Stimulated activated CD8-positive, alpha-beta memory T cell treated with anti-CD3 and anti-CD28 coated beads, Interleukin-4, amount 100 ng/mL, for 24 hours (primary cell): Measurements from ENCODE around the gene GLYATL1B.
"Not testable (repeated sequence)": the region's sequence is repeated elsewhere in the genome, so short reads cannot be mapped to it uniquely, and the experiment has no call there.

Source experiments
- DNase-seq: peaks from one replicate; pipeline ENCODE4 v3.0.0-alpha.2; 2020; ENCODE audit warnings: low read depth

Gene GLYATL1B

DNA sequence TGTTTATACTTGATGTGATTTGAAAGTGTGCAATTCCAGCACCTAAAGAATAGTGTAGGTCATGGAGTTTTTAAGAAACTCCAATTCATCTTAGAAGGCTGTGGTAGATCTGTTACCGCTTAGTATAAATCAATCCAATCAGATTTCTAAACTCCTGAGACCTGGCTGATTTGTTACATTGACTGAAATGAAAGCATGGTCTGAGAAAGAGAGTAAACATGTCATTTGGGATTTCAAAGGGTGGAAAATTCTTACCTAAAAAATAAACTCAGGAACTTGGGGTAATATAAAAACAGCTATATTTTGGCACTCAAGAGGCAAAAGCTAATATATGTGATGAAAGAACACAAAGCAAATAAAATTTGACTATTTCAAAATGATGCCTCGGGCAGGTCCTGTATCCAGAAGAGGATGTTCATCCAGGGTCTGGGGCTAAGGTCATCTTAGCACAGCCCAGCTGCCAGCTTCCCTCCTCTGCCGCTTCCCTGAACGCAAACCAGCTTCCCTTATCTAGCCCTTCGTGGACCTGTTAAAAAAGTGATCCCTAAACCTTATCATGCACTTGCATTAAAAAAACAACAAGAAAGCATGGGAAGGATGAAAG lies 10.0 kb downstream of the GLYATL1B start:
- DNase-seq: not testable (repeated sequence)

DNA sequence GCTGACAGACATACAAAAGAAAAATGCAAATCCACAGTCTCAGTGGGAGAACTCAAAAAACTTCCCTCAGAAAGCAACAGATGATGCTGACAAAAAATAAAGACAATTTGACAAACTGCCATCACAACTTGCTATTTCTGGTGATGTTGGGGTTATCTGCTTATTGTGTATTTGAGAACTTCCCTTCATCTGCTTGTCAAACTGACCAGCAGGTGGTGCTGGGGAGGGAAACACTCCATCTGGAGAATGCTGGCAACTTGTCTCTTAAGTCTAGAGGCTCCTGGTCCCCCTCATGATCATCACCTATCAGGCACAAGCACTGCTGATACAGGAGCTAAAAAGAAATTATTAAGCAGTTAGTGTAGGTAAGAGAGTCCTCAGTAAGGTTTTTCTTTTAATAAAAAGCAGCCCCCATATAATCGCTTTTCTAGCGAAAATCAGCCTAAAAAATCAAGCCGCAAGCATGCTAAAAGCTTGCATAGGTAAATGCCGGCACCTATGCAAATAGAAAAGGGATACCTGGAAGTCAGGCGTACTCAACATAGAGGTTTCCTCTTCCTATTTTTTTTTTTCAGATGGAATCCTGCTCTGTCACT lies 11.1 kb downstream of the GLYATL1B start:
- DNase-seq: peak; percentile 34

DNA sequence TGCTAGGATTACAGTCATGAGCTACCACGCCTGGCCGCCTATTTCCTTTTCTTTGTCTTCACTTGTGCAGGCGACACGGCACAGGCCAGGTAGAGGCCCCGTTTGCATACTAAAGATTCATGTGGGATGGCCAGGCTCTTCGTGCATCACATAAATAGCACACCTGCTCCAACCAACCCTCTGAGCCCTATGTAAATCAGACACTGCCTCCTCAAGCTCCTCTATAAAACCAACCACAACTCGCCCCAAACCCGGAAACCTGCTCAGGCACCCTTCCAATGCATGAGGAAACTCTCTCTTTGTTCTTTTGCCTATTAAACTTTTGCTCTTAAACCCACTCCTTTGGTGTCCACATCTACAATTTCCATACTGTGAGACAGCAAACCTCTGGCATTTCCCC lies 11.8 kb downstream of the GLYATL1B start:
- not testable (repeated sequence) for DNase-seq

DNA sequence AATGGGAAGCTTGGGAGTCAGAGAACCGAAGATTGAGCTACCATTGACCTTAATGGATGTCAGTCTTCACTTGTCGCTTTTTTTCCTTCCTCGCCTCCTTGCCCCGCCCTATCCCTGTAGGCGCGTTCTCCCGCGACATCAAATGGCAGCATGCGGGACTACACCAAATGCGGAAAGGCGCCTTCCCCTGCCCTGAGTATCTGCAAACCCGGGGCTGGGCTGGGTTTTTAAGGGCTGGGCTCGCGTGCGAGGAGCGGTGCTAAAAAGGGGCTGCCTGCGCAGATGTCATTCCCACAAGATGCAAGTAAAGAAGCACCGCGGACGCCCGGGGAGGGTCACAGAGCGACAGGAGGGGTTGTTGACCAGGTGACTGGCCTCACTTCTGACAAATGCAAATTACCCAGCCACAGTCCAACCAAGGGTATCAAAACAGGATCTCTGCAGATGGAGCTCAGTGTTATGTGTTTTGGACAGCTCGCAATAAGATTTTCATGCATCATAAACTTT lies 16.2 kb downstream of the GLYATL1B start:
- peak; percentile 45 for DNase-seq

DNA sequence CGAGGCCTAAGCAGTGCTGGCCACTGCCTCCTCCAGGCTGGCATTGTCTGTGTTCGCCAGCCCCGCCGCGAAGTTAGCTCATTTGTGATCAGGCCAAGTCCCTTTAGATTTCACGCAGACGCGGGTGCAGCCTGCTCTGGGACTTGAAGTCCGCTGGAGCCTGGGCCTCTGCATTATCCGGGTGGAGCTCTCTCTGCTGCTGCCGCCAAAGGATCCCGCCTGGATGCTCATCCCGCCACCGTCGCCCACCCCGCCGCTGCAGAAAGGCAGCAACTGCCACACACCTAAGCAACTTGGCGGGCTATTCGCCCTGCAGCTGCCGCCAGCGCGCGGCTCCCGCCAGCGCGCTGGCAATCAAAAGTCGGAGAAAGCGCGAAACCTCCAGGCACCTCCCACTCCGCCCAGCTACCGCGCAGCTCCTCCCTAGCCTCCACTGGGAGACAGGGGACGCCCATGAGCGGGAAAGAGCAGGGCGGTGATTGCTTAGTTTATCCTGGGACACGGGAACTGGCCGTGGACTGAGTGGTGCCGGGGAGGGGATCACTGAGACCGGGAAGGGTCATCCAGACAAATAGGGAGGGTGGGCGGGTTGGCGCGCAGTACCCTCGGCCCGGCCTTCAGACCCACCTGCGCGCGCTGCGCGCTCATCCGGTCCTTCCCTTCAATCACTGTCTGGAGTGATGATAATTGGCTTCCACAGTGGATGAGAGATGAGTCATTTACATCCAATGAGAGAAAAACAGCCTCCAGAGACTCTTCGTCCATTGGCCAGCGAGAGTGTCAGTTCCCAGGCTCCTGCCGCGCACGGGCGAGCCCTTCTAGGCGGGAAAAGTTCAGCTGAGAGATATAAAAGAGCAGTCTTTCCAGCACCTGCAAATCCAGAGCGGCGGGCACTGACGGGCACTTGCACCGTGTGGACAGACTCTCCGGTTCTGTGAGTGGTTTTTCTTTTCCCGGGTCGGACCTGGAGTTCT lies 20.5 kb downstream of the GLYATL1B start, which contains the start of gene FAM111B:
Gene FAM111B, plus strand, starts transcription at position 875 of the 974 bp plus-strand sequence. CDS start 2,389 bp downstream, outside the sequence.
- peak; percentile 45 for DNase-seq

DNA sequence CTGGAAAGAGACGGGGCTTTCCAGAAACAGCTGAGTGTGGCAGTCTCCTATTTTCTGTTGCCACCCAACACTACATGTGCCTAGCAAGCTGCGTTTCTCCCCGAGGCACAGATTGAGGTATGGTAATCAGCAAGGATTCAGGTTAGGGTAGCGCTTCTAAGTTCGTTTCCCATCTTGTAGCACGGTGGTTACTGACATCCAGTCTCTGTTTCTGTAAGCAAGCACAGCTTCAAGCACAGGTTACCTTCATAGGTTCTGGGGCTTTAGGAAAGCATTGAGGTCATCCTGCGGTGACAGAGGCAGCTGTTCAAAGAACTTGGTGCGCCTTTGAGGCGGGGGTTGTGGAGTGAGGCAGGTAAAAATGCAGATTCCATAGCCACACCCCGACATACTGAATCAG lies 21.6 kb downstream of the GLYATL1B start:
- not testable (repeated sequence) for DNase-seq

DNA sequence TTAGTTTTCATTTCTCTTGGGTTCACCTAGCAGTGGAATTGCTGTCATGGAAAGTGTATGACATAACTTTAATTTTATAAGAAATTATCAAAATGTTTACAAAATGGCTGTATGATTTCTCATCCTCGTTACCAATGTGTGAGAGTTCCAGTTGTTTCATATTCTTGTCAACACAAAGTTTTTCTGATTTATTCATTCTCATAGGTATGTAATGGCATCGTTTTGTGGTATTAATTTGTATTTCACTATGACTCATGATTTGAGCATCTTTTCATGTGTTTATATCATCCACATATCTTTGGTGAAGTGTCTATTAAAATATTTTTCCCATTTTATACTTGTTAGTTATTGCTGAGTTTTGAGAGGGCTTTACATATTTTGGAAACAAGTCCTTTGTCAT lies 26.4 kb downstream of the GLYATL1B start:
- no peak for DNase-seq

DNA sequence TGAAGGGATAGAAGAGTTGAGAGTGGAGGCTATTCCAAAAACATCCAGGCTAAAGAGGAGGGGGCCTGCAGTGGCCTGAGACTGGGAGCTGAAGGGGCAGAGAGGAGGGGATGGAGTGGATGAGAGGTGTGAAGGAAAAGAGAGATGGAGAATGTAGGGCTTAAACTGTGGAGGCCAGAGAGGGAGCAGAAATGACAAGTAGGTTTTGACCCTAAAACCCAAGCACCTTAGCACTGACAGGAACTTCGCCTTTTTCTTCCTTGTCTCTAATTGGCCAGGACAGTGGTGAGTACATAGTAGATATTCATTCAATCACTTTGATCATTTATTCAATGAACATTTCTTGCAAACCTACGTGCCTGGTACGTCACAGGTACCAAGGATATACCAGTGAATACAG lies 28.2 kb downstream of the GLYATL1B start:
- no peak for DNase-seq

DNA sequence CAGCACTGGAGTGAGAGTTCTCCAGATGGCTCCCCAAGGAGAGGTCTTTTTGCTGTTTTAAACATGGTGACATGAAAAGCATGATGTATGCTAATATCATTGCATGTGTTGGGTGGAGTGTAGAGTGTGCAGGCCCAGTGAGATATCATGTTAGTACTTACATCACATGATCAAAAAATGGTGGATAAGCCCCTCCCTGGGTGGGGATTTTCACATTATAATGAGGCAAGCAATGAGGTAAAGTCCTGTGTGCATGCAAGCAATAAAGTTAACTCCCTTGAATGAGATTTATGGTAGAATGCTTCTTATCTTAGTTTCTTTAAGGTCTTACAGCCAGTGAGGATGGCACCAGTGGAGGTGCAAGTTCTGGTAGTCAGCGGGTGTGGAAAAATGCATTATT lies 29.4 kb downstream of the GLYATL1B start:
- no peak for DNase-seq

DNA sequence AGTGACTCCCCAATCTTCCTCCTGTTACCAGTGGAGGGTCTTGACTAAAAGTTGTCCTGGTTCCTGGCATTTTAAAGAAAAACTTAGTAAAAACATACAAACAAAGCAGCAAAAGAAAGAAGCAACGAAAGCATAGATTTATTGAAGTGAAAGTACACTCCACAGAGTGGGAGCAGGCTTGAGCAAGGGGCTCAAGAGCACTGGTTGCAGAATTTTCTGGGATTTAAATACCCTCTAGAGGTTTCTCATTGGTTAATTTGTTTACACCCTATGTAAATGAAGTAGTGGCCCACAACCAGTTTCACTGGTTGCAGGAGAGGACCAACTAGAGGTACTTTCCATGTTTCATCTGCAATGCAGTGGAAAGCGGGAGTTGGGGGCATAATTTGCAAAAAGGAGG lies 31.7 kb downstream of the GLYATL1B start:
- no peak for DNase-seq

DNA sequence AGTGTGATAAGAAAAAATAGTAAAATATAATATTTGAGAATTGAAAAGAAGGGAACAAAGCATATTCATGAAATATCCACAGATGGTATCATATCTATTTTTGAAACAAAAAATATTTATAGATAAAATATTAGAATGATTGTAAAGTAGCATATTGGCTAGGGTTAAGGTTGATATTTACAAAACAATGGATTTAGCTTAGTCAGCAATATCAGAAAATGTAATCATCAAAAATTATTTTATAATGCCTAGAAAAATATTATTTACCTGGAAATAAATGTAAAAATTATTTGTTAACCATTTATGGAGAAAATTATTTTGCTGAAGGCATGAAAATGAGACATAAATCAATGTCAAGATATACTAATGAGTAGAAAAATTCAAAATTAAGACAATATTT lies 33.7 kb downstream of the GLYATL1B start:
- DNase-seq: no peak

DNA sequence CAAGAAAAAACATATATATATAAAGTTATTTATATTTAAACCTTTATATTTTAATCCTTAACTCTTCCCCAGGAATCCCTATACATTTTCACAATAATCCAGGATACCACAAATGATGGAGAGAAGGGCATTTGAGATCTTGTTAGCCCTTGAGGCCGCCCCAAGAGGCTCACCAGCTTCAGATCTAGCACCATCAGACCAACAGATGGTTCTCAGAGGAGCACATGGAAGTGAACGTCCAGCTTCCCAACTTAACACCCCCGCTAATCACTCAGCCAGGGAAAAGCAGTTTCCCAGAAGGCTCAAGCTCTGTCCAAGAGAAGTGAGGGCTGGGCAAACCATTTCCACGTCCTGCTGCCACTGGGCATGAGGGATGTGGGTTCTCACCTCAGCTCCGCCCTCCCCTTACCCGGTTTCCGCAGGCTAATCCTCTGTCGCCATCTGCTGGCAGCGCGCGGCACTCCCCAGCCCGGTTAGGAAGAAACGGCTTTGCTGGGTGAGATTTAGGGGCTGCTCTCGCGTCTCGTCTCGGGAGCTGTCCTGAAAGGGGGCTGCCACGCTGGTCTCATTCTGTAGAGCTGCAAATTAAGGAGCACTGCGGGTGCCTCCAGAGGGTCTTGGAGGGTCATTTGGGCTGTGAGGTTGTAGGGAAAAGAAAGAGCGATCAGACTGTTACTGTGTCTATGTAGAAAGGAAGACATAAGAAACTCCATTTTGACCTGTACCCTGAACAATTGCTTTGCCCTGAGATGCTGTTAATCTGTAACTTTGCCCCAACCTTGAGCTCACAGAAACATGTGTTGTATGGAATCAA lies 49.7 kb downstream of the GLYATL1B start:
- peak; percentile 83 for DNase-seq

DNA sequence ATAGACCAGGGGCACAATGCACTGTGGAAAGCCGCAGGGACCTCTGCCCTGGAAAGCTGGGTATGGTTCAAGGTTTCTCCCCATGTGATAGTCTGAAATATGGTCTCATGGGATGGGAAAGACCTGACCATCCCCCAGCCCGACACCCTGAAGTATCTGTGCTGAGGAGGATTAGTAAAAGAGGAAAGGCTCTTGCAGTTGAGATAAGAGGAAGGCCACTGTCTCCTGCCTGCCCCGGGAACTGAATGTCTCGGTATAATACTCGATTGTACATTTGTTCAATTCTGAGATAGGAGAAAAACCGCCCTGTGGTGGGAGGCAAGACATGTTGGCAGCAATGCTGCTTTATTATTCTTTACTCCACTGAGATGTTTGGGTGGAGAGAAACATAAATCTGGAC lies 50.4 kb downstream of the GLYATL1B start:
- DNase-seq: not testable (repeated sequence)

DNA sequence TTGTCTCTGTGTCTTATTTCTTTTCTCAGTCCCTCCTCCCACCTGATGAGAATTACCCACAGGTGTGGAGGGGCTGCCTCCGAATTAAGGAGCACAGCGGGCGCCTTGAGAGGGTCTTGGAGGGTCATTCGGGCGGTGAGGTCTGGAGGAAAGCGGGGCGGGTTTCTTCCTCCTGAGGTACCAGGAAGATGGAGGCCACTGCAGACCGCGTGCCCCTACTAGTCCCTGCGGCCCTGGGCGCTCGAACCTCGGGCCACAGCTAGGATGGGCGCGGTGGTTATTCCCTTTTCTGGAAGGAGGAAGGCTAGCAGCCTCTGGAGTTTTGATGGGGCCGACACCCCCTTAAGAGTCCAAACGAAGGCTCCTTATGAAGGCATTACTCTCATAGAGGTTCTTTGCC lies 51.1 kb downstream of the GLYATL1B start:
- no peak for DNase-seq

DNA sequence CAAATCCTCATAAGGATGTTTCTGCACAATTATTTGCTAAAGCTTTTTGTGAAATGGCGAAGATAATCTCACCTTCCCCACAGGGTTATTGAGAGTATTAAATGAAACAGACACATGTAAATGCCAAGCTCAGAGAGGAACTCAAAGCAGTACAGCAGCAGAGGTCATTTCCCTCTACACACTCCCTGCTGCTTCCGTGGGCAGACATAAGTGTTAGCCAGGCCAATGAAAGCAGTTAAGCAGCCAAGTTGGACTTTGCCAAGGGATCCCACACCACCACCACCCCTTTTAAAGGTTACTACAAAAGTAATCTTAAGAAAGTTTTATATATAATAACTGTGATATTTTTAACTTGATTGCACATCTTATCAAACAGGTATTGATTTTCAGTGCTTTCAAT lies 52.5 kb downstream of the GLYATL1B start:
- no peak for DNase-seq

DNA sequence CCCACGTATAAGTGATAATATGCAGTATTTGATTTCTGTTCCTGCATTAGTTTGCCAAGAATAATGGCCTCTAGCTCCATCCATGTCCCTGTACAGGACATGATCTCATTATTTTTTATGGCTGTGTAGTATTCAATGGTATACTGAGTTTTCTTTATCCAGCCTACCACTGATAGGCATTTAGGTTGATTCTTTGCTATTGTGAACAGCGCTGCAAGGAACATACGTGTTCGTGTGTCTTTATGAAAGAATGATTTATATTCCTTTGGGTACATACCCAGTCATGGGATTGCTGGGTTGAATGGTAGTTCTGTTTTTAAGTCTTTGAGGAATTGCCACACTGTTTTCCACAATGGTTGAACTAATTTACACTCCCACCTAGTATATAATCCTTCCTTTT lies 55.1 kb downstream of the GLYATL1B start:
- no peak for DNase-seq

DNA sequence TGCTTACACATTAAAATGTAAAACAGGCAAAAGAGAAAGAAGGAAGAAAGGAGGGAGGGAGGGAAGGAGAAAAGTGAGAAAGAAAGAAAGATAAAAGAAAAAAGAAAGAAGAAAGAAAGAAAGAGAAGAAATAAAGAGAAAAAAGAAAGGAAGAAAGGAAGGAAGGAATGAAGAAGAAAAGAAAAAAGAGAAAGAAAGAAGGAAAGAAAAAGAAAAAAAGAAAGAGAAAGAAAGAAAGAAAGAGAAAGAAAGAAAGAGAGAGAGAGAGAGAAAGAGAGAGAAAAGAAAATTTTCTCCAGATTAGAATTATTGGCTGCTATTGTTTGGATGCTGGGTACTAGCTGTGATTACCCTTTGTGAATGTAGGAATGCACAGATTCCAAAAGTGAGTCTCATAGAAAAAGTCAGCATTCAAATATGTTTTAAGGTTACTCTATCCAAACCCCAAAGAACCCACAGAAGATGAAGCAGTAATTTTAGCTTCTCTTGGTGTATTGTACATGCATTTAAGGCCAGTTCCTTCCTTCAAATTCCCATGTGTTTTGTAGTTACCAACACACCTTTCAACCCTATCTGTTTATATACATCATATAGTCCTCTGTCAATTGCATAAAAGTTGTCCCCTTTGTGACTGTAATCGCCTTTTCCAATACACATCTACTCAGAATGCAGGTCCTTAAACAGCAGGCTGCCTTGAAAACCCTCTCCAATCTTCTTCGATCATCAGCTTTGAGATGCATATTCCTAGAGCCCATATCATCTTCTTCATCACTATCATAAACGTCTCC lies 55.8 kb downstream of the GLYATL1B start:
- DNase-seq: no peak

DNA sequence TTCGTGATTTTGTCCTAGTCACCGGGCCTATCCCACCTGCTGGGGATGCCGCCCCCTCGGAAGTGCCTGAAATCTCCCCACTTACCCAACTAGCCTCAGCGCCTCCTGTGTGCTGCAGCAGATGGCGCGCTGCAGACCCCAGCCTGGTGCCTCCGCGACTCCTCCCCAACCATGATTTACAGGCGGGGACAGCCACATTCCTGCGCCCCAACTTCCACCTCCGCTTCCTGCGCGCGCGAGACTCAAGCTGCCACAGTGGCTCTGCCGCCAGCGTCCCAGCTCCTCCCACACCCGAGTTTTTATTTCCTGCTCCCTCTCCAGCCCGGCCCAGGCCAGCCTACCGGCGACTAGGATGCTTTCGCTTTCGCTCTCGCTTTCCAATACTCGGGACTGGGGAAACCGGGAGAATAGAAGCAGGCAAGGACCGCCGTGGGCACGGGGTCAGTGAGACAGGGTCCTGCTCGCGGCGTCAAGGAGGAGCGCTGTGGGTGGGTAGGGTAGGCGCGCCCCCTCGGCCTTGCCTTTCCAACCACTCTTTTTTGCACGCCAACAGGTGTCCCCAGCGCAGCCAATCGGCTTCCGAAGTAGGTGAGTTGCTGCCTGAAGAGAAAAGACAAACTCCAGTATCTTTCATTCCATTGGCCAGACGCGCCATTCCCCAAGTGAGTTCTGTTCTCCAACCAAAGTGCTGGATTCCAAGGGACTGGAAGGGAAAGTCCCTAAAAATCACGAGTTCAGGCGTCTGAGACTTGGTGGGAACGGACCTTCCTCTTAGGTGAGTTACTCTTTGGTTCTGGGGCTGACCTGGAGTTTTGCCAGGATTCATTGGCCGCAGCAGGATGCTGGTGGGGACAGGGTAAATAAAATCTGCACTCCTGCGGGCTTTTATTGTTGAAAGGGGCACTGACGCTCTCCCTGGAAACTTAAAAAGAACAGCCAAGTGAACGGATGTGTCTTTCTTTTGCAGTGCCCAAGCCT lies 56.7 kb downstream of the GLYATL1B start, which contains the start of gene FAM111A:
Gene FAM111A, plus strand, starts transcription at position 327 of the 978 bp plus-strand sequence. CDS start 6,017 bp downstream, outside the sequence.
- peak; percentile 70 for DNase-seq

DNA sequence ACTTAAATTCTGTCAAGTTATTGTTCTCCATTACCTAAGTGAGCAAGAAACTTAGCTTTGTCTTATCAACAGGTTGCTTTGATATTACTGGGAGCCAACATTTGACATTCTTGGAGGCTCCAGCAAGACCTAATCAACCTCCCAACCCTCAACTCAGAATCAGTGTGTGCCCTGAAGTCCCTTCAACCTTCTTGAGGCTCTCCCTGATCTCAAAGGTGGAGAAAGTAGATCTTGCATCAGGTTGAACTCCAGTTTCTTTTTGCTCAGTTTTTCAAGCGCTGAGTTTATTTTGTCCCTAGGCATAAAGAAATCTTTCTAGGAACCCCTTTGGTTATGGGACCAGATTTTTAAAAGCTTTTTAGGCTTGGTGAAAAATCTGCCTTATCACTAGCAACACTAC lies 58.0 kb downstream of the GLYATL1B start:
- DNase-seq: no peak
